Endometrial microvascular endothelial cells (primary cell): Measurements from ENCODE around the gene CTNNA3. TPM values are rescaled to one million over a fixed set of nuclear protein-coding genes. Genes with fewer than 3 reads are reported as not detected.
"Not testable (repeated sequence)": the region's sequence is repeated elsewhere in the genome, so short reads cannot be mapped to it uniquely, and the experiment has no call there.

Experiments
- in situ Hi-C: cut with HindIII; loops from 2 replicates; pipeline ENCODE4 v1.10.0; 2017; ENCODE audit warnings: low sequenced_read_pairs, low pct_unique_long_range_greater_than_20kb; ENCODE audit errors: inconsistent ontology term
- total RNA-seq: library from RNA; depleted of rRNA; stranded (reverse); fragments of >200 nt; gene quantifications from one replicate; pipeline ENCODE4 v1.2.3, GENCODE V29; 2015; ENCODE audit errors: inconsistent ontology term

The CTNNA3 gene
- total RNA-seq, 1 donor from 2014 or later, result not detected

- in situ Hi-C loops, result no loop called here
Observed at GRCh38 chr10:67224553-67224952, 471.4 kb downstream of the CTNNA3 start.

GRCh38 chr10:67222934-67223333 is 473.1 kb downstream of the CTNNA3 start:
- in situ Hi-C loops, result no loop called here

GRCh38 chr10:67221939-67222494 is 474.0 kb downstream of the CTNNA3 start:
- in situ Hi-C loops, result no loop called here

- in situ Hi-C loops, result no loop called here
Observed at GRCh38 chr10:67211680-67212079, 484.3 kb downstream of the CTNNA3 start.

- in situ Hi-C loops, result not testable (repeated sequence)
Observed at GRCh38 chr10:67207923-67208322, 488.1 kb downstream of the CTNNA3 start.

- in situ Hi-C loops, result no loop called here
Observed at GRCh38 chr10:67200913-67201564, 495.0 kb downstream of the CTNNA3 start.

- in situ Hi-C loops, result no loop called here
Observed at GRCh38 chr10:67175354-67175753, 520.6 kb downstream of the CTNNA3 start.

GRCh38 chr10:67173787-67174186 is 522.2 kb downstream of the CTNNA3 start:
- in situ Hi-C loops, result no loop called here

GRCh38 chr10:67171970-67172369 is 524.0 kb downstream of the CTNNA3 start:
- in situ Hi-C loops, result no loop called here

- in situ Hi-C loops, result no loop called here
Observed at GRCh38 chr10:67156239-67156638, 539.8 kb downstream of the CTNNA3 start.

GRCh38 chr10:67151471-67151870 is 544.5 kb downstream of the CTNNA3 start:
- in situ Hi-C loops, result no loop called here

GRCh38 chr10:67144530-67144929 is 551.5 kb downstream of the CTNNA3 start:
- in situ Hi-C loops, result no loop called here

- in situ Hi-C loops, result no loop called here
Observed at GRCh38 chr10:67141300-67141699, 554.7 kb downstream of the CTNNA3 start.

- in situ Hi-C loops, result no loop called here
Observed at GRCh38 chr10:67140641-67141040, 555.4 kb downstream of the CTNNA3 start.

GRCh38 chr10:67127441-67127840 is 568.6 kb downstream of the CTNNA3 start:
- in situ Hi-C loops, result no loop called here

- in situ Hi-C loops, result no loop called here
Observed at GRCh38 chr10:67119651-67120050, 576.3 kb downstream of the CTNNA3 start.

GRCh38 chr10:67115972-67116371 is 580.0 kb downstream of the CTNNA3 start:
- in situ Hi-C loops, result no loop called here

GRCh38 chr10:67114945-67115344 is 581.0 kb downstream of the CTNNA3 start:
- in situ Hi-C loops, result no loop called here

- in situ Hi-C loops, result no loop called here
Observed at GRCh38 chr10:67112765-67113164, 583.2 kb downstream of the CTNNA3 start.

- in situ Hi-C loops, result no loop called here
Observed at GRCh38 chr10:67110286-67110685, 585.7 kb downstream of the CTNNA3 start.

- in situ Hi-C loops, result no loop called here
Observed at GRCh38 chr10:67107670-67108069, 588.3 kb downstream of the CTNNA3 start.
